Activated B cell treated with CpG ODN at 0.5 μM for 24 hours (primary cell): ENCODE results near the gene OPN1SW. TPM values are rescaled to one million over a fixed set of nuclear protein-coding genes. Genes with fewer than 3 reads are reported as not detected.

Experiments
- ATAC-seq: fragments of 200-7000 bp; cut with Tn5 transposase; one replicate; pipeline ENCODE4 v1.10.0; 2021; ENCODE audit warnings: low read depth, mild to moderate bottlenecking, moderate library complexity
- CTCF ChIA-PET: fragments of 350-600 bp; sonication (Branson Sonifier 250); formaldehyde crosslinking; loops from one replicate; lab custom pipeline; 2021; ENCODE audit warnings: antibody characterized with exemption; lab: Charles Lee
- POLR2A ChIA-PET: fragments of 350-600 bp; sonication (Branson Sonifier 250); formaldehyde crosslinking; loops from one replicate; lab custom pipeline; 2021; ENCODE audit warnings: antibody characterized with exemption; lab: Charles Lee
- DNase-seq: peaks from one replicate; pipeline ENCODE4 v3.0.0; 2022
- H3K27ac Mint-ChIP-seq: one replicate; pipeline ENCODE4 v1.8.0; 2020; ENCODE audit warnings: mixed read lengths
- H3K27me3 Mint-ChIP-seq: one replicate; pipeline ENCODE4 v1.8.0; 2021; ENCODE audit warnings: mixed read lengths
- H3K36me3 Mint-ChIP-seq: one replicate; pipeline ENCODE4 v1.8.0; 2021; ENCODE audit warnings: low read depth, mixed read lengths
- H3K4me1 Mint-ChIP-seq: one replicate; pipeline ENCODE4 v1.8.0; 2021; ENCODE audit warnings: mixed read lengths
- H3K4me3 Mint-ChIP-seq: one replicate; pipeline ENCODE4 v1.8.0; 2020; ENCODE audit warnings: mild to moderate bottlenecking, mixed read lengths
- H3K9me3 Mint-ChIP-seq: one replicate; pipeline ENCODE4 v1.8.0; 2020; ENCODE audit warnings: mixed read lengths
- intact Hi-C: fragments of 100-400 bp; cut with micrococcal nuclease; formaldehyde crosslinking; loops from one replicate; pipeline ENCODE4 v1.15.1; 2024
- total RNA-seq: library from RNA; stranded (reverse); gene quantifications from 2 replicates; pipeline ENCODE4 v1.2.3, GENCODE V29; 2022
- TF ChIP-seq, protein P1 (sequence below): fragments of 200-600 bp; IDR thresholded peaks from one replicate; pipeline ENCODE4 v1.8.0; 2022; ENCODE audit warnings: antibody characterized with exemption, mild to moderate bottlenecking

Gene OPN1SW
- total RNA-seq, 1 donor from 2014 or later = not detected

DNA sequence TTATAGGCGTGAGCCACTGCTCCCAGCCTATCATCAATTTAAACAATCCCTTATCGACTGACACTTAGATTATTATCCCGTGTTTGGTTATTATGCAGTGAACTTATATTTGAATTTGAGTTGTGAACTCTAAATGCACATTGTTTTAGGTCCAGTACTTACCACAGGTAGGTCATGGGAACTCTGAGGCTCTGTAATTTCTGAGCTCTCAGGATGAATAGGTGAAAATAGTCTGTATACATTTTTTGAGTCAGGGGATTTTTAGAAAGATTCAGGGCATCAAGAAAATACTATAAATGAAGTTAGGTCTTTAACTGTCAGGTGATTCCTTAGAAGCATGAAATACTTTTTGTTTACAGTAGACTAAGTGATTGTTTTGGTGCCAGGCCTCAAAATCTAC lies 25.0 kb upstream of the OPN1SW start:
- Mint-ChIP-seq H3K27ac (no peak overlapping the region), H3K36me3 (no peaks in the 10 kb centered on the region), H3K9me3 (no peaks in the 10 kb centered on the region), H3K4me3 (no peak overlapping the region), H3K4me1 (no peaks in the 10 kb centered on the region), H3K27me3 (no peaks in the 10 kb centered on the region)
- intact Hi-C loops = no loop called here
- ChIA-PET POLR2A (no interaction called here), CTCF (no interaction called here)
- ATAC-seq (no peak), DNase-seq (no peak)
- TF ChIP-seq, protein P1, sequence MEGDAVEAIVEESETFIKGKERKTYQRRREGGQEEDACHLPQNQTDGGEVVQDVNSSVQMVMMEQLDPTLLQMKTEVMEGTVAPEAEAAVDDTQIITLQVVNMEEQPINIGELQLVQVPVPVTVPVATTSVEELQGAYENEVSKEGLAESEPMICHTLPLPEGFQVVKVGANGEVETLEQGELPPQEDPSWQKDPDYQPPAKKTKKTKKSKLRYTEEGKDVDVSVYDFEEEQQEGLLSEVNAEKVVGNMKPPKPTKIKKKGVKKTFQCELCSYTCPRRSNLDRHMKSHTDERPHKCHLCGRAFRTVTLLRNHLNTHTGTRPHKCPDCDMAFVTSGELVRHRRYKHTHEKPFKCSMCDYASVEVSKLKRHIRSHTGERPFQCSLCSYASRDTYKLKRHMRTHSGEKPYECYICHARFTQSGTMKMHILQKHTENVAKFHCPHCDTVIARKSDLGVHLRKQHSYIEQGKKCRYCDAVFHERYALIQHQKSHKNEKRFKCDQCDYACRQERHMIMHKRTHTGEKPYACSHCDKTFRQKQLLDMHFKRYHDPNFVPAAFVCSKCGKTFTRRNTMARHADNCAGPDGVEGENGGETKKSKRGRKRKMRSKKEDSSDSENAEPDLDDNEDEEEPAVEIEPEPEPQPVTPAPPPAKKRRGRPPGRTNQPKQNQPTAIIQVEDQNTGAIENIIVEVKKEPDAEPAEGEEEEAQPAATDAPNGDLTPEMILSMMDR = no peak

DNA sequence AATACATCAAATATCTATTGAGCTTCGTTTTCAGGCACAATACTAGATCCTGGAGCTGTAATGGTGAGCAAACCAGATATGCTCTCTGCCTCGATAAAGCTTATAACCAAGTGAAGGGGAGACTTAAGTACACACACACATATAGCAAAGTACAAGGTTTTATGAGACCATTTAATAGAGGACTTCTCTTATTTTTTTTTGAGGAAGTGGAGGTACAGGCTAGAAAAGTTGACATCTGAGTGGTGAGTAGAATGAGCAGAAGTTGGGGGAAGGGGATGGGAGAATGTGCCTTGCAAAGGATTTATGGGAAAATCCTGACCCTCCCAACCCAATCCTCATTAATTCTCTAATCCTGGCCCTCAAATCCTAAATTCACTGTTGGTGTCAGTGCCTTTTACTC lies 23.9 kb upstream of the OPN1SW start:
- no peak for DNase-seq
- no peaks in the 10 kb centered on the region for H3K36me3 Mint-ChIP-seq
- ATAC-seq = no peak
- intact Hi-C loops = no loop called here
- ChIA-PET CTCF (no interaction called here), POLR2A (no interaction called here)
- no peak overlapping the region for H3K4me3 Mint-ChIP-seq
- no peak overlapping the region for H3K27ac Mint-ChIP-seq
- no peaks in the 10 kb centered on the region for H3K4me1 Mint-ChIP-seq
- TF ChIP-seq, protein P1 = no peak
- no peaks in the 10 kb centered on the region for H3K27me3 Mint-ChIP-seq
- H3K9me3 Mint-ChIP-seq = no peaks in the 10 kb centered on the region

DNA sequence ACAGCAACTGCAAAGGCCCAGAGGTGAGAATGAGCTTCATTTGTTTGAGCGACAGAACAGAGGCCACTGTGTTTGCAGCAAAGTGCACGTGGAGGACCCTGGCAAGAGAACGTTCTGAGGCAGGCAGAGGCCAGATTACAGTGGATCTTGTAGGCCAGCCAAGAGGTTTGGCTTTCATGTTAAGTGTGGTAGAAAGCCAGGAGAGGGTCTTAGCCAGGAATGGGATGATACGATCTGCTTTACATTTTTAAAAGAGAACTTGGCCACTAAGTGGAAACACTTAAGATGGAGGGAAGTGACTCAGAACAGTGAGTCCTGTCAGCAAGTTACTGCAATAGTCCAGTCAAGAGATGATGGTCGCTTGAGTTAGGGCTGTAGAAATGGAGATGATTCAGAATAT lies 20.7 kb upstream of the OPN1SW start:
- TF ChIP-seq, protein P1 = no peak
- Mint-ChIP-seq H3K9me3 (no peaks in the 10 kb centered on the region), H3K27me3 (no peaks in the 10 kb centered on the region), H3K27ac (no peak overlapping the region), H3K4me1 (peaks cover 4% of the 10 kb centered on the region), H3K4me3 (no peak overlapping the region), H3K36me3 (no peaks in the 10 kb centered on the region)
- DNase-seq (no peak), ATAC-seq (no peak)
- POLR2A ChIA-PET = no interaction called here
- intact Hi-C loops = no loop called here
- CTCF ChIA-PET = no interaction called here

DNA sequence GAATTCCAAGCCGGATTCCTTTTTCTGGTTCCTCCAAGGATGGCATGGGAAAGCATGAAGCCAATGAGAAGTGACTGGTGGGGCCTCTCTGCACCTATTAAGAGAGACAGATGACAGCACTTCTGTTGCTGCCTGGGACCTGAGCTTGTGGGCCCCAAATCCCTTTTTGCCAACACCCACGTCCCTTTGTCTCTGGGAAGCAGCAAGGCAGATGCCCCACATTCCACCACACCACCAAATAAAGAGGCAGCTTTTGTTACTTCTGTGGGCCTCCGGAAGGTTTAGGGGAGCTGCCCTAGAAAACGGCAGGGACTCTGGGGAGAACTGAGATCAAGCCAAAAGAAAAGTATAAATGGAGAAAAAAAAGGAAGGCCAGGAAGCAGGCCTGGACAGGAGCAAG lies 19.5 kb upstream of the OPN1SW start:
- ATAC-seq (no peak), DNase-seq (no peak)
- TF ChIP-seq, protein P1 = no peak
- Mint-ChIP-seq H3K36me3 (no peaks in the 10 kb centered on the region), H3K4me3 (no peak overlapping the region), H3K9me3 (no peaks in the 10 kb centered on the region), H3K27ac (no peak overlapping the region), H3K27me3 (no peaks in the 10 kb centered on the region), H3K4me1 (peaks cover 8% of the 10 kb centered on the region)
- intact Hi-C loops = no loop called here
- ChIA-PET POLR2A (no interaction called here), CTCF (no interaction called here)

DNA sequence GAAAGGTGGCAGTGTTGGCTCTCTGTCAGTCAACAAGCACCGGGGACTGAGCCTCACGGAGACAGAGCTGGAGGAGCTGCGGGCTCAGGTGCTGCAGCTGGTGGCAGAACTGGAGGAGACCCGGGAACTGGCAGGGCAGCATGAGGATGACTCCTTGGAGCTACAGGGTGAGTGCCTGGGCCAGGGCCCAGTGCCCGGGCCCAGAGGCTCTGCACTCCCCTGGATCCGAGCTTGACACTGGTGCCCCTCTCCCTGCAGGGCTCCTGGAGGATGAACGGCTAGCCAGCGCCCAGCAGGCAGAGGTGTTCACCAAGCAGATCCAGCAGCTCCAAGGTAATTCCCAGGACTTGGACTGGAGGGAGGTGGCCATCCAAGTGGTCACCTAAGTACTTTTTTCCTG lies 18.8 kb upstream of the OPN1SW start:
- Mint-ChIP-seq H3K4me1 (peaks cover 10% of the 10 kb centered on the region), H3K27ac (no peak overlapping the region), H3K36me3 (no peaks in the 10 kb centered on the region), H3K9me3 (no peaks in the 10 kb centered on the region), H3K27me3 (no peaks in the 10 kb centered on the region), H3K4me3 (no peak overlapping the region)
- TF ChIP-seq, protein P1 = no peak
- ChIA-PET POLR2A (no interaction called here), CTCF (no interaction called here)
- ATAC-seq (no peak), DNase-seq (no peak)
- intact Hi-C loops = loop anchor here (1.0 to 5.0 kb wide), 2 partner anchors 89 to 143 kb away; partner anchors contain the start of gene IRF5
